Left forelimb (tissue), 1 donor: ENCODE measurements around the gene NDST1.
"Not testable (repeated sequence)": the region's sequence is repeated elsewhere in the genome, so short reads cannot be mapped to it uniquely, and the experiment has no call there.

Experiments
- DNase-seq: peaks from one replicate; pipeline ENCODE4 v3.0.0-alpha.2; 2018; ENCODE audit warnings: low spot score

Gene NDST1

DNA sequence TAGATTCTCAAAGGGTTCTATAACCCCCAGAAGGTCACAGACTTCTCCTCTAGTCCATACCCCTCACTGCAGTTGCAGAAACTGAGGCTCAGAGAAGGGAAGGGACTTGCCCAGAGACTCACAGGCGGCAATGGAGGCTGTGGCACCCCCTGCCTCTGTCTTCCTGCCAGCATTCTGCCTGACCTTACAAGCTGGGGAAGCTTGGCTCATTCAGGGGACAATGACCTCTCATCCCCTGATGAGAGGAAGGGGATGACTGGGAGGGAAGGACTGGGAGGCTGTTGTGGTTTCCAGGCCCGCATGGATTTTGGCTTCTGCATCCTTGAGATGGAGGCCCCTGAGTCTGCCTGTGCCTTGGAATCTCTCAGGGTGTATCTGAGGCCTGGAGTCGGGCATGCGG lies 897 bp downstream of the NDST1 start:
- no peak for DNase-seq

DNA sequence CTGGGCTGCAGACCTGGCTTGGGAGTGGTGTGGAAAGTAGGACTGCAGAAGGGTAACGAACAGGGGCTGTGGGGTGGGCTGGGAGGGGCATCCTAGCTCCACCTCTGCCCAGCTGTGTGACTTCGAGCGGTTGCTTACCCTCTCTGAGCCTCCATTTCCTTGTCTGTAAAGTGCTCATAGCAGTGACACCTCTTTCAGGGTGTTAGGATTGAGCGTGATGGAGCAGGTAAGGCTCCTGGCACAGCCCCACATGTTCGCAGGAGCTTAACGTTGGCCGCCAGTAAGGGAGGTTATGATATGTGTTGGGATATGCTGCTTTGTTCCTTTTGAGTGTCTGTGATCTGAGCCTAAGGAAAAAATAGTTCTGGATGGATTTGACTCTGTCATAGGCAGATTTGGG lies 2.1 kb downstream of the NDST1 start:
- DNase-seq, result no peak

DNA sequence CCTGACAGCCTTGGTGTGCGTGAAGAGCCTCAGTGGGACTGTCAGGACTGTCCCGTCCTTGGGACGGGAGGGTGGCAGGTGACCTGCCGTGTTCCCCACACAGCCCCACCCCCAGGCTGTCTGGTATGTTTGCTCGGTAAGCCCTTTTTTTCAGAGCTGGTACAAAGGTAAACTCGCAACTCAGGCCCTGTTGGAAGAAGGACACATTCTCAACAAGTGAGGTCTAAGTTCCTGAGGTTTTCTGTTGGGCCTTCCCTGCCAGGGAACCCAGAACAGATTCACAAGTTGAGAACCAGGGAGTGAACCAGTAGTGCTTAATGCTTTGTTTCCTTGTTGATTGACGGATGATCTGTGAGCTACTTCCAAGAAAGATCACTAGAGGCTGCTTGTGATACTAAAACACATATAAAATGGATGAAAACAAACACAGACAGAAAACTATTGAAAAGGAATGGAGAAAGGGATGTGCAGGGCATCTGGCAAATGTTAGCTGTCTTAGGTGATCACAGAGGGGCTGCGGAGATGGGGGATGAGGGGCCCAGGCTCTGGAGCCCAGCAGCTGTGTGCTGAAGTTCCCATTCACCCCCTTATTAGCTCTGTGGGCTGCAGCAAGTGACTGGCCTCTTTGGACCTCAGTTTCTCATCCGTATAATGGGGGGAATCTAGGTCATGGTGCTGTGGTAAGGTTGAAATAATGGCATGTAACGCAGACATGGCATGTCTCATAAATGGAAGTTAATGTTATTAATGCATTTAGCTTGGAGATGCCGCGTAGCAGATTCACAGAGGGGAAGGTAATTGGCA lies 2.7 kb downstream of the NDST1 start:
- no peak for DNase-seq

DNA sequence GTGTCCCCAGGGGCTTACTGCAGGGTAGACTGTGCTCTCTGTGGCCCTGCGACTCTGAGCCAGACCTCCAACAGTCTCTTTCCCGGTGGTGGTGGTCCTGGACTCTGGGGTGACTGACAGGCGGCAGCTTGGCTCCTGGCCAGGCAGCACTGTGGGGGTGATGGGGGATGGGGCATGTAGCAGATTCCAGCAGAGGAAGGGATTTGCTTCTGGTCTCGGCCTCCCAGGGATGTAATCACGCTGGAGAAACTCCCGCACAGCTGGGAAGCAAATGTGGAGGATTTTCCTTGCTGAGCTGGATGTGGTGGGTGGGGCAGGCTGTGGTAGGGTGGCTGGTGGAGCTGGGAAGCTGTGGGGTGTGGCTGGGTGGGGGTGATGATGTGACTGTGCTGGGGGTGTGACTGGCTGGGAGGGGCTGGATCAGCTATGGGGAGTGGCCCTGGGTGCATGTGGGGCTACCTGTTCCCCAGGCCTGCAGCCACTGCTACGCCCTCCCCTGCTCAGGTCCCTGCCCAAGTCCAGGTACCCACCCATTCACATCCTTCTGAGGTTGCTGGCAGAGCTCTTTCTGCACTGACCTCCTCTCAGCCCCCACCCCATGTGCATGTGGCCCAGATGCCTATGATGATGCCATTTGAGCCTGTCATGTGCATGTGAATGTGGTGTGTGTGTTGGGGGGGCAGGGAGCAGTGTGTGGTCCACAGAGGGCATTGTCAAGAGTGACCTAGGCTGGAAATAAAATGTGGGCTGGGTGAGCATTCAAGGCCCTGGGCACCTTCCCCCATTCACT lies 3.8 kb downstream of the NDST1 start:
- DNase-seq, result no peak

DNA sequence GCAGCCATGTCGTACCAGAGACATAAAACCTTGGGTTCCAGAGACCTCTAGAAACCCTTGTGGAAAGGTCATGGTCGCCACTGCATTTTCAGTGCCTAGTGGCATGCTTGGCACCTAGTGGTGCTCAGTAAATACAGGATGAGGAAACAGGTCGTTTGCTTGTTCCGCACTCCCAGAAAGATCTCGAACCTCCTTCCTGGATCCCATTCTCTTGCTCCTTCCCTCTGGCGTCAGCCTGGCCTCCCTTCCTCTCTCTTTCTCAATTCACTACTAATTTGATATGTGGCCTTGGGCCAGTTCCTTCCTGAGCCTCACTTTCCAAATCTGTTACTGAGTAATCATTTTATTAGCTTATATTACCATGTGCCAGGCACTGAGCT lies 4.4 kb downstream of the NDST1 start:
- DNase-seq, result no peak

DNA sequence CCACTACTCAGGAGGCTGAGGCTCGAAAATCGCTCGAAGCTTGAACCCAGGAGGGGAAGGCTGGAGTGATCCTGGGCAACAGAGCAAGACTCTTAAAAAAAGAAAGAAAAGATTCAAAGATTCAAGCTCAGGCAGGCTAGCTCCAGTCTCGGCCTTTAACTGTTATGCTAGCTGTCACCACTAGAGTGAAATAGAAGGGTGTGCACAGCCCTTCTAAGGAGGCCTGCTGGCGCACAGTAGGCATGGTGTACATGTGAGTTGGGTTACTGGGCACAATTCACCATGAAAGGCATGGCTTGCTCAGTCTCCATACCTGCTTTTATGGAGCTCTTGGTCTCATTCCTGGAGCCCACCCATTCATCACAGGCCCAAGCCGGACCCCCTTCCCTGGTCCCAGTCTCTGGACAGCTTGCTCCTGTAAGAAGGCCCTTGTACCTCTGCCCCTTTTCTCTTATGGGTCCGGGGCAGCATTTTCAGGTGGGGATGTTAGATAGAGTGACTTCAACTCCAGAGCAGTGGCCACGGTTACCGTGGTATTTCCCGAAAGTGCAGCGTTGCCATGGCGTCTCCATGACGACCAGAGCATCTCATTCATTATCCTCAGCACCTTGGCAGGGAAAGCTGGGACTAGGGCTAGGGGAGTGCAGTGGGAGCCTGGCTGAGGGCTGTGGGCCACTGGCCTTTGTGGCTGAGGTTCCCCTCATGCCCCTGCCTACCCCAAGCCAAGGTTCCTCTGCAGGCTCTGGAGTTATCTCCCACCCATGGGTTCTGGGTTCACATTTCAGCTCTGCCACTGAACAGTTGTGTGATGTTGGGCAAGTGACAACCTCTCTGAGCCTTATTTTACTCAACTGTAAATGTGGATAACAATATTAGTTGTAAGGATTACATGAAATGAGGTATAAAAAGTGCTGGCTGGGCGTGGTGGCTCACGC lies 5.7 kb downstream of the NDST1 start:
- no peak for DNase-seq

DNA sequence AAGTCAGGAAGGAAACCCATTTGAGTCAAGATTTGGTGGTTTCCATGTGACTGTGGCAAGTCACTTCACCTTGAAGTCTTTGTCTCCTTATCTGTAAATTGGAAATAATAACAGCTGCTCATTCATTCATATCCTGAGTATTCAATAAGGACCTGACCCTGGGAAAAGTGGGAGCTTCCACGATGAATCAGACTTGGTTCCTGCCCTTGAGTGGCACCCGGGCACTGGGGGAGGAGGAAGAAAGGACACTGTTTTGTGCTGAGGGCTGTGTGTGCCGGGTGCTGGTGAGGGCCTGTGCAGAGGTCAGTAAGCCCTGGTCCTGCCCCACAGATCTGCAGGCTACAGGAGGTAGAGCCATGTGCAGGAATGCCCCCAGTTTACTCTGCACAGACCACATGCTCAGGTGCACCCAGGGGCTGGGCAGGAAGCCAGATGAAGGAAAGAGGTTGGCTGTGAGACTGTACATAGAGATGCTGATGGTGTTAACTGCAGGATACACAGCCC lies 6.8 kb downstream of the NDST1 start:
- DNase-seq, result no peak

DNA sequence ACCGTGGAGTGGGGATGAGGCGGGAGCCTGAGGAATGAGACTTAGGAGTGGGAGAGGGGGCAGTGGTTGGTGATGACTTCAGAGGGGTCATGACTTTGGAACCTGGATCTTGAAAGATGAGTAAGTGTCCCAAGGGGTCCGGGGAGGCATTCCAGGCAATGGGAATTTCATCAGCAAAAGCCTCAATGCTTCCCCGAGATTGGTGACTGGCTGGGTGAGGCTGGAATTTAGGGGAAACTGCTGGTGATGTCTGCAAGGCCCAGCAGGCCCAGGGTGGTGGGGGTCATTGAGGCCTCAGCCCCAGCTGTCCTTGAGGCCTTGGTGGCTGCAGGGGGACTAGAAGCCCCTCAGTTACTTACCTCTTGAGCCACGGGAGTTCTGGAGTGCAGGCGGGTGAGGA lies 7.5 kb downstream of the NDST1 start:
- no peak for DNase-seq

DNA sequence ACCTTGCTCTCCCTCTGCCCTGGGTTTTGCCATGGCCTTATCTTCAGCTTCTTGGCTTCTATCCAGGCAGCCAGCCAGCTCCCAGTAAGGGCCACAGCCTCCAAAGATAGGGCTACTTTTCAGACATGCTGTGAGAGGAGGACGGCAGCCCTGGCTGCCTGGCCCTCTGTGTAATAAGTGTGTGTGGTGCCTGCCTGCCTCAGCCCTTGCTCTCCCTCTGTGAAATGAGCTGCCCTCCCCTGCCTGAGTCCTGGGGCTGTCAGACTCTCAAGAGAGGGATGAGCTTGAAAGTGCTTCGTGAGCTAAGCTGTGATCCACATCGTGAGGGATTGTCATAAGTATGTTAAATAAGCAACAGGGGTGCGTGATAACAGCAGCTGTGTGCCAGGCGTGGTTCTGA lies 8.1 kb downstream of the NDST1 start:
- DNase-seq, result no peak

DNA sequence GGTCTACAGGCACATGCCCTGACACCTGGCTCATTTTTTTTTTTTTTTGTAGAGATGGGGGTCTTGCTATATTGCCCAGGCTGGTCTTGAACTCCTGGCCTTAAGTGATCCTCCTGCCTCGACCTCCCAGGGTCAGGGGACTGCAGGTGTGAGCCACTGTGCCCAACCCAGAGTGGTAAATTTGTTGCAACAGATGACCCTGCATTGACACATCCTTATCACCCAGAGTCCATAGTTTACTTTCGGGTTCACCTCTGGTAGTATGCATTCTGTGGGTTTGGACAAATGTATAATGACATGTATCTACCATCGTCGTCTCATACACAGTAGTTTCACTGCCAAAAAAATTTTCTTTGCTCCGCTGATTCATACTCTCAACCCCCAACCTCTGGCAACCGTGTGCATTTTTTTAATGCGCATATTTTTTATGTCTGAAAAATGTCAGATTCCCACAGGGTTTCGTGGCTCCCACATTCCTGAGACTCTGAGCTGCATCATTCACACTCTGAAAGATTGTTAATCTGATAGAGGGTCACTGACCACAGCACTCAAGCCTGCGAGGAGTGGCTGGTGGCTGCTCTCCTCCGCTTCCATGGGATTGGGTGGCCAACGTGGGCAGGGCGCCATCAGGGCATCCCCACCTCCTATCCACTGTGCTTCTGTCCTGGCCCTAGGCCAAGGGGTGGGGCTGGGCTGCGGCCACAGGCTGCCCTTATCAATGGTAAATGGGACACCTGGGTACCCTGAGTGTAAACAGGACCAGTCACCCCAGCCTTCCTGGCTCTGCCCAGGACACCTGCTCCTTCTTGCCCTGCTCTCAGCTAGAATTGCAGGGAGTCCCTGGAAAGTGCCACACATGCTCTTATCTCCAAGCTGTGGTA lies 9.6 kb downstream of the NDST1 start:
- no peak for DNase-seq

DNA sequence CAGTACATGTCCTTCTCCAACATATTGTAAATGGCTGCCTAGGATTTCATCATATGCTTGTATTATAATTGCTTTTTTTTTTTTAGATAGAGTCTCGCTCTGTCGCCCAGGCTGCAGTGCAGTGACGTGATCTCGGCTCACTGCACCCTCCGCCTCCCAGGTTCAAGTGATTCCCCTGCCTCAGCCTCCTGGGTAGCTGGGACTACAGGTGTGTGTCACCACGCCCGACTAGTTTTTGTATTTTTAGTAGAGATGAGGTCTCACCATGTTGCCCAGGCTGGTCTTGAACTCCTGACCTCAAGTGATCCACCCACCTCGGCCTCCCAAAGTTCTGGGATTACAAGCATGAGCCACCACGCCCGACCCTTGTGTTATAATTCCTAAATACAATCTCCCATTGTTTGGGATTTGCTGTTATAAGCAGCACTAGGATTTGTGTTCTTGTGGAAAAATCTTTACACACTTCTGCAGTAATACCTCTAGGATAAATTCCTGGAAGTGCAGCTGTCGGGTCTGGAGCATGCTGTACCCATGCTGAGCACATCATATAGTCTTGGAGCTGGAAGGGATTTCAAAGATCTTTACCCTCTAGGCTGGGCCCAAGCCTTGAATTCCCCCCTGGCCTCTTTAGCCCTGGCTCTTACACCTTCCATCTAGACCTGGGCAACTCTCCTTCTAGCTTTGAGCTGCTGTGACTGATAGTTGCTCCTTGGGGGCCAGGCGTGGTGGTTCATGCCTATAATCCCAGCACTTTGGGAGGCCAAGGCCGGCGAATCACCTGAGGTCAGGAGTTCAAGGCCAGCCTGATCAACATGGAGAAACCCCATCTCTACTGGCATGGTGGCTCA lies 11.0 kb downstream of the NDST1 start:
- DNase-seq, result not testable (repeated sequence)

DNA sequence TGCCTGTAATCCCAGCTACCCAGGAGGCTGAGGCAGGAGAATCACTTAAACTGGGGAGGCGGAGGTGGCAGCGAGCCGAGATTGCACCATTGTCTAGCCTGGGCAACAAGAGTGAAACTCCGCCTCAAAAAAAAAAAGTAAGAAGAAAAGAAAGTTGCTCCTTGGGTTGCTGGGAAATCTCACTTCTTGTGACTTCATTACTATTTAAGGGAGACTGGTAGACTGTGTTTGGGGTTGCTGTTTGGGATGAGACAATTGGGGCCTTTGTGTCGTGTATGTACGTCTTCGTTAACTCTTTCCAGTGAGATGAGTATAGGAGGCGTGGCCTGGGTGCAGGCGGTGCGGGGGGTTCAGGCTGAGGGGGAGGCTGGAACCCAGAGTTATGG lies 11.6 kb downstream of the NDST1 start:
- no peak for DNase-seq

DNA sequence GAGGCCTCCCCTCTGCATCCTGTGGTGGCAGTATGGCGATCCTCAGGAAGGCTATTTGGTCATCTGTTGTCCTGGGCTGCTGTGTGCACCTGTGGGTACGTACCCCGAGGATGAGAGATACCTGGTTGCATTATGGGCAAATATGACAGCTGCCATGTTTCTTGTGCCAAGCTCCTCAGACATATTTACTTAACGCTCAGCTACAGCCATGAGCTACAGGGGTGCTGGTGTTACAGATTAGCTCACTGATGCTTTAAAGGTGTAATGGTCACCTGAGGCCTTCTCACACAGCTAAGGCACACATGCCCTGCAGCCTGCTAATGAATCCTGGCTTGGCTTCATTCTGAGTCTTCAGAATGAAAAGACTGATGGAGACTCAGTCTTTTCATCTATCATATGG lies 12.0 kb downstream of the NDST1 start:
- DNase-seq, result no peak

DNA sequence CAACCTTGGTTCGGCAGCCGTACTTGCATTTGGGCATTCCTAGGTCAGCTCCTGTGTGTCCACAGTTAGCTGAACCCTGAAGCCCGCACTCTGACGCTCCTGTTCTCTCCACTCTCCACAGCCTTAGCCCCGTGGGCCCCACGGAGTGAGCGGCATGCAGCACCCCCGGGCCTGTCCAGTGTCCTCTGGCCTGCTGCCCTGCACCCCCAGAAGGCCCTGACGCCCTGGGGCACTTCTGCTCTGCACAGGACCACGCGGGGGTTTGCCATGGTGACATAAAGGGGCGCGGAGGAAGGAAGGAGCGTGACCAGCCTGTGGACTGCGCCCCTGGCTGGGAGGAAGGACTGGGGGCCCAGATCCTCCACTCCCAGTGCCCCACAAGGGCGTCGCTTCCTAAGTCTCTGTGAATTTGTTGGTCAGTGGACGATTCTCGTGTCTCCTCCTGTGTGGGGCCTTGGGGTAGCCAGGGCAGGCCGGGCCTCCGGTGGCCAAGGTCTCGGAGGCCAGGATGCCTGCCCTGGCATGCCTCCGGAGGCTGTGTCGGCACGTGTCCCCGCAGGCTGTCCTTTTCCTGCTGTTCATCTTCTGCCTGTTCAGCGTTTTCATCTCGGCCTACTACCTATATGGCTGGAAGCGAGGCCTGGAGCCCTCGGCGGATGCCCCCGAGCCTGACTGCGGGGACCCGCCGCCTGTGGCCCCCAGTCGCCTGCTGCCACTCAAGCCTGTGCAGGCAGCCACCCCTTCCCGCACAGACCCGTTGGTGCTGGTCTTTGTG lies 13.0 kb downstream of the NDST1 start:
- DNase-seq, result no peak

DNA sequence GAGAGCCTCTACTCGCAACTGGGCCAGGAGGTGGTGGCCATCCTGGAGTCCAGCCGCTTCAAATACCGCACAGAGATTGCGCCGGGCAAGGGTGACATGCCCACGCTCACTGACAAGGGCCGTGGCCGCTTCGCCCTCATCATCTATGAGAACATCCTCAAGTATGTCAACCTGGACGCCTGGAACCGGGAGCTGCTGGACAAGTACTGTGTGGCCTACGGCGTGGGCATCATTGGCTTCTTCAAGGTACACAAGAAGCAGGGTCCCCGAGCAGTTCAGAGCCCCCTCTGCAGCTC lies 13.5 kb downstream of the NDST1 start:
- no peak for DNase-seq

DNA sequence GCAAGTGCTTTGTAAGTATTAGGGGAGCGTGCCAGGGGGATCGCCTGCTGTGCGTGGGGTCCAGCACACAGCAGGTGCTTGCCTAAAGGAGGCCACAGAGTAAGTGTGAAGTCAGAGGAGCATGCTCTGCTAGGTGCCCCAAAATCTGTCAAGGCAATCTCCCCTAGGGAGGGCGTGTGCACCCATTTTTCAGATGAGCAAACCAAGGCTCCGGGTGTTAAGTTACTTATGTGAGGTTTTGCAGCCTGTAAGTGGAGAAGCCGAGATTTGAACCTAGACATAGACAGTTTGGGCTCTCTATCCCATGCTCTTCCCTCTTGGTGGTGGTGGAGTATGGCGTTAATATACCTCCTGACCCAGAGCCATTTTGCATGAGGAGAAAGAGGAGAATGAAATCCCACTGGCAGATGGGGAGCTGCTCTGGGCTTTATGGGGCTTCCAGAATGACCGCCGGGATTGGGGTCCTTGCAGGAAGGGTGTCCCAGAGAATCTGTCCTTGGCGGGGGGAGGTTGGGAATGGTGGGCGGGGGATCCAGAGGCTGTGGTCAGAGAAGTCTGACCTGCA lies 14.1 kb downstream of the NDST1 start:
- DNase-seq, result no peak

DNA sequence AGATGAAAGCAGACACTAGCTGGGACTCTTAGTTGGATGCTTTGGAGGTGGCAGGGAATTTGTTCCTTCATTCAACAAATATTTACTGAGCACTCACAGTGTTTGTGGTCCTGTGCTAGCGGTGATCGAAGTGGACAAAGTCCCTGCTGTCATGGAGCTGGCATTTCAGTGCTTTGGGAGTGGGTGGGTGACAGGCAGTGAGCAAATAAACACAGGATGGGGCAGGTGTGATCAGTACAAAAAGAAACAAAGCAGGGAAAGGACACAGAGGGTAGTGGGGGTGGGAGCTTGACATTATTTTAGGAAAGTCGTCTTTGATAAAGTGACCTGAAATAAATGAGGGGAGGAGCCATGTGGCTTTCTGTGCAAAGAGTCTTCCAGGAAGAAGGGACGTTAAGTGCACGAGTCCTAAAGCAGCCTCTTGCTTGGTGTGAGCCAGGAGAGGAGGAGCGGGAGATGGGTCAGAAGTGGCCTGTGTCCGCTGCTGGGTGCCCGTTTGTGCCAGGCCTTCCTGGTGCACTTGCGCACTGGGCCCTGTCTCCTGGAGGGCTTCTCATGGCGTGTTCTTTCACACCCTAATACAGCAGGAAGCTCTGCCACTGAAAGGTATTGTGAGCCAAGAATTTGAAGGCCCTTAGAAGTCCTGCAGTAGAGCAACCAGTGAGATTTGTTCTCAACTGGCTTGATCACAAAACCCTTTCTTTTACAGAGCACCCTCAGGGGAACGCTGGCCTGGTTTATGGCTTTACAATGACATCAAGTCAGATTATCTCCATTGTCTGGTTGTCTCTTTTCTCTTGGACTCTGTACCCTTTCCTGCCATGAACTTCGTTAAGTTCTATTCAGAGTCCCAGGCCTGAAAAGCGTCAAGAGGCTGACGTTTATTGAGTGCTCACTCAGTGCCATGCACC lies 14.8 kb downstream of the NDST1 start:
- no peak for DNase-seq
